HG02763 (cell line): ENCODE data around the gene WFS1.
A peak's percentile ranks its signal among the peaks of the same experiment; 100 is the strongest.

Experiments
- ATAC-seq: cut with Tn5 transposase; IDR thresholded peaks from one replicate; pipeline ENCODE4 v1.9.1; 2021; ENCODE audit warnings: mild to moderate bottlenecking, moderate library complexity; ENCODE audit not compliant: unreplicated experiment

Gene WFS1

GRCh38 chr4:6259886-6260285 lies 9.8 kb upstream of the WFS1 start:
- no peak for ATAC-seq

DNA sequence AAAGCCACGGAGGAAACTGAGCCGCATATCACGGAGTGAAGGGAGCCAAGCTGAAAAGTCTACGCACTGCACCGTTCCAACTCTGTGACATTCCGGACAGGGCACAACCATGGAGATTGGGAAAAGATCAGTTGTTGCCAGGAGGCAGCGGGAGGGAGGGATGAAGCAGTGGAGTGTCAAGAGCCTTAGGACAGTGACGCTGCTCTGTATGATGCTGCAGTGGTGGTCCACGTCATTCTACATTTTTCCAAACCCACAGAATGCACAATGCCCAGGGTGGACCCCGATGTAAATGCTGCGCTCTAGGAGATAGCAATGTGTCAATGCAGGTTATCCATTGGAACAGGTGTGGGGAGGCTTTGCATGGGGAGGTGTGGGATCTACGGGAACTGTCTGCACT lies 7.5 kb upstream of the WFS1 start:
- ATAC-seq: no peak

- no peak for ATAC-seq
These were observed 6.7 kb upstream of the WFS1 start for GRCh38 chr4:6262847-6263487.

DNA sequence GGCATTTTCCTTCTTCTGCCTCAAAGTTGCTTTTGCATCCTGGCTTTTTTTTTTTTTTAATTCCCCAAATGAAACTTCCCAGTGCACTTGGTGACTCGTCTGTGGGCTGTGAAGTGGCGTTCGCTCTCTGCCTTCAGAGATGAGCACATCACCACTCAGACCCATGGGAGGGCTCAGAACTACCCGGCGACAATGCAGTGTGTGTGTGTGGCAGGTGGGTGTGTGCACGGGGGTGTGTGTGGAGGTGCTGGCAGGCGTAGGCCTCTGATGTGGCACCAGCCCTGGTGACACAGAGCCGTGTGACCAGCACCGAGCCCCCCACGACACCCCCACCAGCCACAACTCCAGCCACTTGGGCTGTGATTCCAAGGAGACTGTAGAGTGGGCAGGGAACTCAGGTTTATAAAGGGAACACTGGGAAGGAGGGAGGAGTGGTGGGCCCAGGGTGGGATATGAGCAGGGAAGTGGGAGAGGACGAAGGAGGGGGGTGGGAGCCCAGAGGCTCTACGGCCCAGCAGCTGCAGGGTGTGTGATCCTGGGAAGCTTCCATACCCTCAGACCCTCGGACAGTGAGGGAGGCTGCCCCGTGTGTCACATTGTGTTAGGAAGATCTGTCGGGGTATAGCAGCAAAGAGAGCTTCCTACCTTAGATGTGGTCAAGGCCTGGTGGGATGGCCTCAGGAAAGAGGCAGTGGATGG lies 6.0 kb upstream of the WFS1 start:
- ATAC-seq: no peak

DNA sequence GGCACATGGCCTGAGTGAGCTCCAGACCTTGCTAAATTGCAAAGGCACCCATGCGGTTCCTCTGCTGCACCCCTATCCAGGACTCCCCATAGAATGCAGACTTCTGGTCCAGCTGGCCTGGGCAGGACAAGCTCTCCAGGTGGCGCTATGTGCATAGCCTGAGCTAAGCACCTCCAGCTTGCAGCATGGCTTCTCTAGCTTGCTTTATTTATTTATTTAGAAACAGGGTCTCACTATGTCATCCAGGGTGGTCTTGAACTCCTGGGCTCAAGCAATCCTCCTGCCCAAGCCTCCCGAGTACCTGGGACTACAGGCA lies 5.5 kb upstream of the WFS1 start:
- no peak for ATAC-seq

DNA sequence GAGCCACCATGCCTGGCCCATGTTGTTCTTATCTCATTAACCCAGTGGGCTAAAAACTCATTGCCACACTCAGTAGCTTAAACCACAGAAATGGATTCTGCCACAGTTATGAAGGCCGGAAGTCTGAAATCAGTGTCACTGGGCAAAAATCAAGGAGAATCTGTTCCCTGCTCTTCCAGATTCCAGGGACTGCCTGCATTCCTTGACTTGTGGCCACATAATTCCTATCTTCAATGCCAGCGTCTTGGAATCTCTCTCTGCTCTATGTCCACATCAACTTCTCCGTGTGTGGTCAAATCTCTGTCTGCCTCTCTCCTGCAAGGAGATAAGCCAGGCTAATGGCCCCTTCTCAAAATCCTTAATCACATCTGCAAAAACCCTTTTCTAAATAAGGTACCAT lies 4.1 kb upstream of the WFS1 start:
- ATAC-seq: no peak

DNA sequence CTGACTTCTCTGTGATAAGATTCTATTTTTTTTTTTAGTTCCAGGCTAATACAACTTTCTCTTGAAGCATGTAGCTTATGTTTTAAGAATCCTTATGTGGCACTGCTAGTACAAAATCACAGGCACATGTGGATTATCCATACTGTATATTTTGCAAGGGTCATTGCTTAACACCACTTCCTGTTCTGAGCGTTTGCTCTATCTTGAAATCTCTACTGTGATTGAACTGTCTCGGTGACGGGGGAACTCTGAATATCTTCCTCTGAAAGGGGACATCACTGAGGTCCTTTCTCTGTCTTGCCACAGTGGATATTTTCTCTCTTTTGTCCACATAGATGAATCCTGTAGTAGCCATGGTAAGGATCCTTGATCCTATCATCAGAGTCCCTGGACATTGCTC lies 2.1 kb upstream of the WFS1 start:
- ATAC-seq: no peak

DNA sequence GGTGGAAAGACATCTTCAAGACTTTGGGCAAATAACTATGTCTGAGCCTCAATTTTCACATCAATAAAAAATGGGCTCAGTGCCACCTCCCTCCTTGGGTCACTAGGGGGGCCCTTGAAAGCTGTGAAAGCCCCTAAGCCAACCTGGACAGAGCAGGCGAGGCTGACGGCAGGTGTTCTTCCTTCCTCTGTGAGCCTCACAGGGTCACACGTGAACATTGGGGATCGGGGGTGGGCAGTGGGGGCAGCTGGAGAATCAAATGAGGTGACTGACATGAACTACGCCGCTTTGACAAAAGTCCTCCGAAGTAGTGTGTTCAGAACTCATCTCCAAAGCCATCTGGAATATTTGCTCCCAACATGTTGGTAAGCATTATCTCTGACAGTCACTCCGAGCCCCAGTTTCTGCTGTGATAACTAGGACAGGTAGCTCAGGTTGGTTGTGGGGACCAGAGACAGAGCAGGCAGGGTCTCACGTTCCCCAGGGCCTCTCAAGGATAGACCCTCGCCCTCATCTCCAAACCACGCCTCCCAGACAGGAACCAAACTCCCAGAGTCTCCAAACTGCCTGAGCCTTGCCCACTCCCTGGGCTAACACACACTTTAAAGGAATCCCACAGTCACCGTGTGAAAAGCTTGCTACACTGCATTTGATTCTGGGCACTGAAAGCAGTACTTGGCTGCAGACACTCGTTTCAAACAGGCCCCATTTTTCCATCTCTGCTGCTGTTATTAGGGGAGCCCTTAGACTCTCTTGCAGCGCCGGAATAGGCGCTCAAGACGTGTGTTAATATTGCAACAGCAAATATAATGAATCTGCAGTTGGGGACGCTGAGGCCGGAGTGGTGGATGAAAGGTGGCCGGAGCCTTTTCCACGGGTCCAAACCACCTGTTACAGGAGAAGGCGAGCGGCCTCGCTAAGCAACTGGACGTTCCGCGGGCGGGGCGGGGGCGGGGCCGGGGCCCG lies 717 bp upstream of the WFS1 start:
- no peak for ATAC-seq

DNA sequence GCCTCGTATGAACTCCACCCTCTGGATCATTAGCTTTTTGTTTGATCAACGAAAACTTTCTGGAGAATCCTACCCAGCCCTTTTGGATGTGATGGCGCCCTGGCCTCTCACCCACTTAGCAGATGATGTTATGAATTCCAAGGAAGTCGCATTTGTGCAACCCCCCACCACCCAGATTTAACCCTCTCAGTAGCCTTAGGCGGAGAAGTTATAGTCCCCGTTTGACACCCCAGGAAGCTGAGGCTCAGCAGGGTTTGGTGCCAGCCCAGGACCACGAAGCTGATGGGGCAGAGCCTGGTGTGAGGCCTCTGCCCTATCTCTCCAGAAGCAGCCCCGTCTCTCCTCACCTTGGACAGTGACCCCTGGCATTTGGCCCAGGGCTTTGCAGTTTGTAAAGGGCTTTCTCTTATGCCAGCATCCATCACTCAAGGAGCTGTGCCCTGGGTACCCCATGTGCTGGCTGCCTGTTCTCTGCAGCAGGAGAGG lies 1.0 kb downstream of the WFS1 start:
- ATAC-seq: no peak

DNA sequence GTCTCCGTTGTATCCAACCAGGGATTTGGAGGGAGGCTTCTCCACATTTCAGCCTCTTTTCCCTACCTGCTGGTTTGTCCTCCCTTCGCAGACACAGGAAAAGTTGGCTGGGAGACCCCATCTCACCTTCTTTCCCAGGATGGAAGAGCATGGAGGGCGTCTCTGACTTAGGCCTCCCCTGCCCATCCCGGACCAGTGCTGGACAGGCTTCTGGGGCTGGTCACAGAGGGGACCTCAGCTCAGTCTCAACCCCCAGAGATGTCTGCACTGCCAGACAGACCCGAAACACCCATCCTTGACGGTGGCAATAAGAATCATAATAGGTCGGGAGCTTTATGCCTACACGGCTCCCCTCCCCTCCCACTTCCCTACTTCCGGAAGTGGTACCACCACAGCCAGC lies 1.6 kb downstream of the WFS1 start:
- no peak for ATAC-seq

DNA sequence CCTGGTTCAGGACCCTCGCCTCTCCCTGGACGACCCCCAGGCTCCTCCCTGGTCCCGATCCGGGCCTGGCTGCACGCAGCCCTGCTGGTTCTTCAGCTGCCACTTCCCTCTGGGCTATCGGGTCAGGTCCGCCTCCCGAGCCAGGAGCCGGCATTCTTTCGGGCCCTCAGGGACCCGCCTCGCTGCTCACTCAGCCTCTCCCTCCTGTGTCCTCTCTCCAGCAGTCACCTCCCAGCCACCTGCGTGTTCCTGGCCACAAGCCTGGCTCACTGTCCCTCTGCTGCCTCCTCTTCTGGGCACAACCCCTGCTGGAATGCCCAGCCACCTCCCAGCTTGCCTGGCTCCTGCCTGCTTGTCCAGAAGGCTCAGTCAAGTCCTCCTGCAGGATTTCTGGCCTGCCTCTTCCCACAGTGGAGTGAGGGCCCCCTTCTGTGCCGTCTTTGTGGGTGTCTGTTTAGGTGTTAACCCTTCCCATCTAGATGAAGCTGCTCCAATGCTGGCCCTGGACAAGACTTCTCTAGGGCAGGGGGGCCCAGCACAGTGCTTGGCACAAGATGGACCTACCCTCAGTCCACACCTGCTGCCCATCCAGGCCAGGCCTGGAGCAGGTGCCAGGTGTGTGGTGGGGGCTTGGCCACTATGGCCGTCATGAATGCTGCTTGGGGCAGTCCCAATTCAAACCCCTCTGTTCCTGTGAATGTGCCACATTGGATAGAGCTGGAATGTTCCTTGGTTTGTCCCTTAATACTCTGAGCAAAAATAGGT lies 2.2 kb downstream of the WFS1 start:
- ATAC-seq: no peak

- no peak for ATAC-seq
These were observed 3.4 kb downstream of the WFS1 start for GRCh38 chr4:6272863-6273660.

GRCh38 chr4:6273661-6273990 lies 4.0 kb downstream of the WFS1 start:
- ATAC-seq: no peak

- no peak for ATAC-seq
These were observed 5.7 kb downstream of the WFS1 start for GRCh38 chr4:6275351-6275750.

GRCh38 chr4:6275898-6276806 lies 6.5 kb downstream of the WFS1 start:
- ATAC-seq: no peak

DNA sequence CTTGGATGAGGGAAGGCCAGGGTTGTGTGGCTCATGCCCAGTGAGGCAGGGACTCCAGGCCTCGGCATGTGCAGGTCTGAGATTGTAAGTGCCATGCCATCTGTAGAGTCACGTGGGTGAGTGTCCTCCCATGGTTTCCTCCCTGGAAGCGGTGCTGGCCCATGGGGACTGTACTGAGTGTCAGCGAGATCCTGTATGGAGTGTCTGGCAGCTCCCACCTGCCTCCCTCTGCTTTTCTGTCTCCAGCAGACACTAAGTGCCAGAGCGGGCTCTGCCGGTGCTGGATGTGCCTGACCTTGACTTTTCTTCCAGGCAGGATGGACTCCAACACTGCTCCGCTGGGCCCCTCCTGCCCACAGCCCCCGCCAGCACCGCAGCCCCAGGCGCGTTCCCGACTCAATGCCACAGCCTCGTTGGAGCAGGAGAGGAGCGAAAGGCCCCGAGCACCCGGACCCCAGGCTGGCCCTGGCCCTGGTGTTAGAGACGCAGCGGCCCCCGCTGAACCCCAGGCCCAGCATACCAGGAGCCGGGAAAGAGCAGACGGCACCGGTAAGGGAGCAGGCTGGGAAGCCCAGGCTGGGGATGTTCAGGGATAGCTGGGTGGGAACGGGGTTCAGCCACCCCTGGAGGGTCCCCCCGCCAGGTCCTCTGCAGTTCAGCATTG lies 7.6 kb downstream of the WFS1 start:
- ATAC-seq: no peak

- no peak for ATAC-seq
These were observed 8.5 kb downstream of the WFS1 start for GRCh38 chr4:6277935-6278800.

GRCh38 chr4:6278801-6279197 lies 9.1 kb downstream of the WFS1 start:
- peak; percentile 95 for ATAC-seq
